Amygdala (tissue), 56 donors: ENCODE data around the gene IFI35.
A peak's percentile ranks its signal among the peaks of the same experiment; 100 is the strongest.

Experiments
- DNase-seq, 56 donors: peaks; one replicate each; lab custom pipeline; 2025; lab: John Stamatoyannopoulos, UW

IFI35 gene

DNA sequence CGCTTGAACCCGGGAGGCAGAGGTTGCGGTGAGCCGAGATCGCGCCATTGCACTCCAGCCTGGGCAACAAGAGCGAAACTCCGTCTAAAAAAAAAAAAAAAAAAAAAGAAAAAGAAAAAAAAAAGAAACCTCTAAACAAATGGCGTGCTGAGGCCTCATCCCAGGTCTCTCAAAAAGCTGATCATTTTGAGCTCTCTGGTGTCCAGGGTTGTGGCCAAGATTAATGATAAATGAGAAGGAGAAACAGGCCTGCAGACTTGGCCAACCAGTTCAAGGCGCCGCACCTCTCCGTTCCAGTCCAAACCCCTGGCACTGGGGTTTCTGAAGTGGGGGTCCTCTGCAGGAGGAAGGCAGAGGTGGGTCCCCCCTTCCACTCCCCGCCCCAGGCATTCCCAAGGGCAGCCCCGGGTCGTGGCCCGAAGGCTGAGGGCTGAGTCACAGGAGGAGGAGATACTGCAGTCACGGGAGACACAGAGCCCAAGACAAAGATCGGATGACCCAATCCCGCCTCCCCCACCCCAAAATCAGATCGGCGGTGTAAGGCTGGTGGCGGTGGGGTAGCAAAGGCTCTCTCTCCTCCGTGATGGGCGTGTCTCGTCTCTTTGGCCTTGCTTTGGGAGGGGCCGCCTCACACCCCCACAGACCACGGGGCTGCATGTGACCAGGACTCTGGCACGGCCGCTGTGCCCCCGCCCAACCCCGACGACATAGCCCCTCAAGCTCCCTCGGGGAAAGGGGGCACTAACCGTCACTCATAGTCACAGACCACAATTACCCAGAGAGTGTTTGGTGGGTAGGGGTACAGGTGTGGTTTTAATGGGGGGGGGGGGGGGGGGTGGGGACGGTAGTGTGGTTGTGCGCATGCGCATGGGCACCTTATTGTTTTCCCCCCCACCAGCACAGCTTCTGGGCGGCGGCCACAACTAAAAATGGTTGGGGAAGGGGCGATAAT lies 14.5 kb downstream of the IFI35 start:
- peak in 25 of 56 donors; percentile 19 to 74 (median 49) for DNase-seq

DNA sequence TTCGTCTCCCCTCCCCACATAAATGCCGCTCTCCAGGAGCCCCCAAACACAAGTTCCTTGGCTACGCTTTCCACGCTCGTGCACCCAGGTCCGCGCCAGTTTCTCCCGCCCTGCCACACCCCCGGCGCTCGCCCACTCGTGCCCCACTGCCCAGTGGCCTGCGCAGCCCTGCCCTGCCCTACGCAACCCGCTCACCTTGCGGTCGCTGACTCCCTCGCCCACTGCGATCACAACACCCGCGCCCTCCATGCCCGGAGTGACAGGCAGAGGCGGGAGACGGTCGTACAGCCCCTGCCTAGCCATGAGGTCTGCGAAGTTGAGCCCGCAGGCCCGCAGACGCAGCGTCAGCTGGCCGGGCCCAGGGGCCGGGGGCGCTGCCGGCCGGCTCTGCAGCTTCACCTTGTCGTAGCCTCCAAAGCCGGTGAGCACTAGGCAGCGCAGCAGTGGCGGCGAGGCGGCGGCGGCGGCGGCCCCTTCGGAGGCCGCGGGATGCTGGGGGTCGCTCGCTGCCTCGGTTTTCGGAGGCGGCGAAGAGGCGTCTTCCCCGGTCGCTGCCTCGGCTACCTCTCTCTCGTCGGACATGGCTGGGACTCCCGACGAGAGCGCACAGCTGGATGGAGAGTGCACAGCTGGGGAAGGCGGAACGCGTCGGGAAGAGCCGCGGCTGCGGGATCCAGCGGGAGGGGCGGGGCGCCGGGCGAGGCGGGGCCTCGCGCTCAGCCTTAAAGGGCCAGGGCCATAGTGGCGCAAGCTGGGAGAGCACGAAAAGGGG lies 15.3 kb downstream of the IFI35 start, which contains the start of gene VAT1:
TSS of gene VAT1 (minus strand) at position 645 of the 772 bp plus-strand sequence. CDS start at position 582, 63 bp downstream.
- DNase-seq: peak in 47 of 56 donors; percentile 19 to 78 (median 56)

DNA sequence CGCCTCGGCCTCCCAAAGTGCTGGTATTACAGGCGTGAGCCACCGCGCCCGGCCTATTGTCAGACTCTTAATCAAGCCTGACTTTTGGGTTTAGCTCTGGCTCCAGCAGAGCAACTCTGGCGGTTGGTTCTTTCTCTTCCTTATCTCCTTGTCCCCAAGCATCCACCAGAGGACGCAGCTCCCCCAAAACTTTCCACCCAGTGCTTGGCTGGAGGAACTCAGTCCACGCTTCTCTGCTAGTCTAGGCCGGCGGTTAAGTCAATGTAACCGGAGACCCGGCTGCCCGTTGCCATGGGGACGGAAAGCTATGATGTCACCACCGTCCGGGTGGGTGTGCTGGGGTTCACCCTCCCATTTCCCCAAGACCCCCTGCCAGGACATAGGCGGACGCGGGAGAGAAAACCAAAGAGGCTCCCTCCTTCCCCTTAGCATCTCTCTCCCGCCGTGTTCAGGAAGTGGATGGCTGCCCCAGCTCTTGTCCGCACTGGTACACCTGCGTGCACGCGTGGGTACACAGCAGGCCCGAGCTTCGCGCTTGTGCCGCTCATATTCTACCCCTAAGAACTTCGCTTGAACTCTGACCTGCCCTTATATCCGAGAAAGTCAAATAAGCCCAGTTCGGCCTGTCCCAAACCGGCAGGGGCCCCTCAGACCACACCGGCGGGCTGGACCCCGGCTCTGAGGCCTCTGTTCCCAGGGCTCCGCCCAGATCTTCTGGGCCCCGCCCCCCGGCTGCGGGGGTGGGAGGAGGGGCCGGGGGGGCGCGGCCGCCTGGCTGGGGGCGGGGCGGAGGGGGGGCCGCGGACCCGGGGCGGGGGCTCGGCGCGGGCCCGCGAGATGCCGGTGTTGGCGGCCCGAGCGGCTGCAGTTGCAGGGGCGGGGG lies 18.1 kb downstream of the IFI35 start, which contains the start of gene RND2:
TSS of gene RND2 (plus strand) at position 825 of the 883 bp plus-strand sequence. CDS start 117 bp downstream, outside the sequence.
- peak in 54 of 56 donors; percentile 26 to 92 (median 80) for DNase-seq

DNA sequence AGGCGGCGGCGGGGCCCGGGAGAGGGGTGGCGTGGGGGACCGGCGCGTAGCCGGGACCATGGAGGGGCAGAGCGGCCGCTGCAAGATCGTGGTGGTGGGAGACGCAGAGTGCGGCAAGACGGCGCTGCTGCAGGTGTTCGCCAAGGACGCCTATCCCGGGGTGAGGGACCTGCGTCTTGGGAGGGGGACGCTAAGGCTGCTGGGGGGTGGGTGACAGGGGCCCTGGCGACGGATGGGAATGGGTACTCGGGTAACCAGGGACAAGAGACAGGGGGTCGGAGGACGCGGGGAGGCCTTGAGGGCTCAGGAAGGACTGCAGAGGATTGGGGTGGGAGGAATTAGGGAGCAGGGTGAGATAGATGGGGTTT lies 18.7 kb downstream of the IFI35 start:
- DNase-seq: no peak

DNA sequence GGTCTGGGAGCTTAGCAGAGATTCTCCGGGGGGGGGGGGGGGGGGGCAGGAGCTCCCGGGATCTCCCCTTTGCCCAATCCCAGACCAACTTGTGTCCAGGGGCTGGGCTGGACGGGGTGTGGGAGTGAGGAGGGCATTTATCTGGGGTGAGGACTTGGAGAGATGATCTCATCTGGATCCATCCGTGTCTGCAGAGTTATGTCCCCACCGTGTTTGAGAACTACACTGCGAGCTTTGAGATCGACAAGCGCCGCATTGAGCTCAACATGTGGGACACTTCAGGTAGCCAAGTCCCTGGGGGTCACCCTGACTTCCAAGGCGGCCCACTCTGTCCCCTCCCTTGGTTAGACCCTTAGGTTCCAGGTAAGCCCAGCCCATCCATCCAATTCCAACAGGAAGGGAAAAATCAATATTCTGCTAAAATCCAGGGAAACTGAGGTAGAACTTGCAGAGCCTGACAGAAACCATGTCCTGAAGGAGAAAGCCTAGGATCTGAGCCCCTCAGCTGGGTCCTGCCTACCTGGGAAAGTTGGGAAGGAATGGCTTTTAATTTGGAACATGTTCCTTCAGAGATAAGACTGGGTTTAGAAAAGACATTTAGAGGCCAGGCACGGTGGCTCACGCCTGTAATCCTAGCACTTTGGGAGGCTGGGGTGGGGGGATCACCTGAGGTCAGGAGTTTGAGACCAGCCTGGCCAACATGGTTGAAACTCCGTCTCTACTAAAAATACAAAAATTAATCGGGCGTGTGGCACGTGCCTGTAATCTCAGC lies 19.4 kb downstream of the IFI35 start:
- no peak for DNase-seq

DNA sequence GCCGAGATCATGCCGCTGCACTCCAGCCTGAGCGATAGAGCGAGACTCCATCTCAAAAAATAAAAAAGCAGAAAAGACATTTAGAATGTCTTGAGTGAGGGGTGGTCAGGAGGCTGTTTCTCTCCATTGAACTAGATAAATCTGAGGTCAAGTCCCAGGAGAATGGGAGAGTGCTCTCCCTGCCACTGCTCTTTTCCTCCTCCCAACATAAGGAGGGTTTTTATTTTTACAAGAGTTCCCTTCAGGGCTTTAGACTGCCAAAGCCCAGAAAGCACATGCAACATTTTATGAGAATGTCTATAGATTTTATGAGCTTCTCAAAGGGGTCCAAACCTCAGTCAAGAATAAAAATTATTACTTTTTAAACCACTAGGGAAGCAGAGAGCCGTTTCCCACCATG lies 20.0 kb downstream of the IFI35 start:
- DNase-seq: no peak

DNA sequence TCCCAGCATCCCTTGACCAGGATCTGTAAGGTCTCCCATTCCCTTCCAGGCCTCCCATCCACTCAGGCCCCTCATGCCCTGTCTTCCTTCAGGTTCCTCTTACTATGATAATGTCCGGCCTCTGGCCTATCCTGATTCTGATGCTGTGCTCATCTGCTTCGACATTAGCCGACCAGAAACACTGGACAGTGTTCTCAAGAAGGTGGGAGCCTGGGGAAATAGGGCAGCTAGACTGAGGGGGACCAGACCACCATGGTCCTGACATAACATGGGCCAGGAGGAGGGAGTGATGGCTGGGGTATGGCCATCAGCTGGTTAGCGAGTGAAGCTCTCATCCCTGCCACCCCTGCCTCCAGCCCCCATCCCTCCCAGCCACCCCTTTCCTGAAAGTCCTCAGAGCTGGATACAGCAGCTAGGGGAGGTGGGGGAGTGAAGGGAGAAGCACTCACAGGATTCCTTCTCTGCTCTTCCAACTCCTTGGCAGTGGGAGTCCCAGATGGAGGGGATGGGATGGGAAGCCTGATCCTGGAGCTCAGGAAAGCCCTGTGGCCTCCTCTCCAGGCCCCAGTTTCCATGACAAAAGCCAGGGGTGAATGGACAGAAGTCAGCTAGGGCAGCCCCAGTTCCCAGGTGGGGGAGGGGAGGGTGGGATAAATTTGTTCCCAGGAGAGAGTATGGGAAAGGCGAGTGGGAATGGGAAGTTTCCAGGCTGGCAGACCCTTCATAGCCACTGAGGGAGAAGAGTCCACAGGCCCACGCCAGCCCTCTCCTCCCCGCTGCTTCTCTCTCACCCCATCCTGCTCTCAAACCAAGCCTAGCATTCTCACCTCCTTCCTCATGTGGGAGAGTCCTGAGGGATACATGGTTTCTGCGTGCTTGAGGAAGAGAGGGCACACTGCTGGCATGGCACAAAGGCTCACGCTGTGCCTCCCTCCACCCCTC lies 20.8 kb downstream of the IFI35 start:
- no peak for DNase-seq

DNA sequence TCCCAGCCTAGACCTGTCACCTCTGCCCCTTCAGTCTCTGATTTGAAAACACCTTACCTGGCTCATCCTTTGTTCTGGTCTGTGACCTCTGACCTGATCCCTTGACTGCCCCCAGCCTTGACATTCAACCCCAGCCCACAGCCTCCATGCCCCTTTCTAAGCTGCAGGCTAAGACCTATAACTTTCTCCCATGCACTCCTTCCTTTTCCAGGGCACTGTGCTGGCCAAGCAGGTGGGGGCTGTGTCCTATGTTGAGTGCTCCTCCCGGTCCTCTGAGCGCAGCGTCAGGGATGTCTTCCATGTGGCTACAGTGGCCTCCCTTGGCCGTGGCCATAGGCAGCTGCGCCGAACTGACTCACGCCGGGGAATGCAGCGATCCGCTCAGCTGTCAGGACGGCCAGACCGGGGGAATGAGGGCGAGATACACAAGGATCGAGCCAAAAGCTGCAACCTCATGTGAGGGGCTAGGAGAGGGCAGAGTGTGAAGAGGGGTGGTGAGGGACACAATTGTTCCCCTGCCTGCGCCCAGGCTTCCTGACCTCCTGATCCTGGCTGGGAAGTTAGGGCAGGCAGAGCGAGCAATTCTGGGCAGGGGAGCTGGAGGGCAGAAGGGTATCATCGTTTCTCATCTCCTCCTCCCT lies 21.8 kb downstream of the IFI35 start:
- DNase-seq: no peak

DNA sequence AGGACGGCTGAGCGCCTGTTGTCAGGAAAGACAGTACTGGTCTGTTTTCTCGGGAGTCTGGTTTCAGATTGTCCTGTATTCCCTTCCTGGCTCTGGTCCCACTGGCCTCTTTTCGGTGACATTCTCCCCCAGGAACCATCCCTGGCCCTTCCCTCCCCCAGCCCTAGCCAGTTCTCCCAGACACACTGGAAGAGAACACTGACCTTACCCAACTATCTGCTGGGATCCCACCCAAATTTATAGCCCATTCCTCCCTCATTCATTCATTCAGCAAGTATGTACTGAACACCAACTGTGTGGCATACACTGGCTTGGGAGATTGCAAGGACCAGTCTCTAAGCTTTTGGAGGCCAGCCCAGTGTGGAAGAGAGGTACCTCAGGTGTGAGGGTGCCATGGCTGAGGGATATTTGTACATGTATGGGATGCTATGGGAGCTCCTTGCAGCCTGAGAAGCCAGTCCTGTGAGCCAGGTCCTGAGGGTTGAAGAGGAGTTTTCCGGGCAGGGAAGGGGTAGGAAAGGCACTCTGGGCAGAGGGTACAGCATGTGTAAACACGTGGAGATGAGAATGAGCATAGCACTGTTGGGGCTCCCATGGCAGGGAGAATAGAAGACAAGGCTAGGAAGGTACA lies 23.7 kb downstream of the IFI35 start:
- peak in 11 of 56 donors; percentile 11 to 46 (median 17) for DNase-seq

DNA sequence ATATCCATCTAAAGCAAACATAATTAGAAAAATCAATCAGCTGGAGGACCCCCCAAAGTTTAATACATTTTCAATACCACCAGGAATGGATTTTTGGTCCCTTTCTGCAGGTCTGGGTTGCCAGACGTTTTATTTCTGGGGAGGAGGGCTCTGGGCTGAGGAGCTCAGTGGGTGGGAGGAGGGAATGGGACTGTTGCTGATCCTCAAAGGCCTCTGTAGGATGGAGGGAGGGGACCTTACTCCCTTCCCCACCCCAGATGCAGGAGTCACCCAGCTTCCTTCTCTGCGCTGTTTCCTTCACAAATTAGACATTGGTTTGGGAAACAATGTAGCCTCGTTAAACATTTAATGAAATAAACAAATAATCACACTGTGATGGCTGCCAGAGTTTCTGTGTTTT lies 25.1 kb downstream of the IFI35 start:
- DNase-seq: no peak

DNA sequence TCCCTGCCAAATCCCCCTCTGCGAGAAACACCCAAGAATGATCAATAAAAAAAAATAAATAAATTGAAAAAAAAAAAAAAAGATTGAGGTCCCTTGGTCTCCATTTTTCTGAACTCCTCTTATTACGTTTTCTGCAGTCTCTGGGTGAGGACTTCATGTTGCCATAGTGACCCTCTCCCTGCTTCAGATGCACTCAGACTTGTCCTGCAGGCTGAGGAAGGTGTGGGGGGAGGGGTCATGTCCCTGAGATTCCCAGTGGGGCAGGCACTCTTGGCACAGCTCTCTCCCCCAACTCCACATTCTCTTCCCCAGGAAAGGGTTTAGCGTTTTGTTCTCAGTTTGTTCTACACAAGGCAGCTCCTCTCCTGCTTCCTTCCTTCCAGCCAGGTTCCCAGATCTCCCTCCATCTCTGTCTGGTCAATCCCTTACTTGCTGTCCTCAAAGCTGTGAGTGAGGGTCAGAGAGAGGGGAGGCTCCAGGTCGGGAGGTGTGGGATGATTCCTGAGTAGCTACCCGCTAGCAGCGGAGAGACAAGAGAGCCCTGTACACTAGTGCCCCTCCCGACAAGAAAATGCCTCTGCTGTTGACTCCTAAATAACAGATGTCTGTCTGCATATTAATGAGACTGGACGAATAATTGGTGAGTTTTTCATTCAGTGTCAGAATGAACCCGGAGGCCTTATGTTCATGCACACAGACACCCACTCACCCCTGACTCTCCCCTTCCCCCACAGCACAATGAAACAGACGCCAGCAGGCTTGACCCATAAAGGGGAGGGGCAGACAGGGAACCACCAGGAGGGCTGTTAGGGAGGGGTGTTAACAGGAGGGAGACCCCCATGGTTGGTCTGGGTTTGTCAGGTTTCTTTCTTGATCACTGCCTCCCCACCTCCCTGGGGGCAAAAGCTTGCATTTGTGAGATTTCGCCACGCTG lies 27.6 kb downstream of the IFI35 start:
- DNase-seq: peak in 12 of 56 donors; percentile 6 to 45 (median 20)

DNA sequence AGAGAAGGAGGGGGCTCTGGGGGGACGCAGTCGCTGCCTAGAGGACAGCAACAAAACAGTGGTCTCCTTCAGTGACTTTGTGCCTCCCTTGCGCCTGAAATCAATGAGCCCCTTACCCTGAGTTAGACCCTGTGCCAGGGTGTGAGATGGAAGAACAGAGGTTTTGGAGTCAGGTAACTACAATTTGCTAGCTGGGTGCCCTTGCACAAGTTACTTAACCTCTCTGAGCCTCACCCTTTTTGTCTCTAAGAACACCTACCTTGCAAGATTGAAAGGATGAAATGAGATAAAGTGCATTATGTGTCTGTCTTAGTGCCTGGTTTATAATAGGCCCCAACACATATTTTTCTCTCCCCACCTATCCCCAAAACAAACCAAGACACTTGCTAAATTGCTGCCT lies 28.3 kb downstream of the IFI35 start:
- DNase-seq: no peak

DNA sequence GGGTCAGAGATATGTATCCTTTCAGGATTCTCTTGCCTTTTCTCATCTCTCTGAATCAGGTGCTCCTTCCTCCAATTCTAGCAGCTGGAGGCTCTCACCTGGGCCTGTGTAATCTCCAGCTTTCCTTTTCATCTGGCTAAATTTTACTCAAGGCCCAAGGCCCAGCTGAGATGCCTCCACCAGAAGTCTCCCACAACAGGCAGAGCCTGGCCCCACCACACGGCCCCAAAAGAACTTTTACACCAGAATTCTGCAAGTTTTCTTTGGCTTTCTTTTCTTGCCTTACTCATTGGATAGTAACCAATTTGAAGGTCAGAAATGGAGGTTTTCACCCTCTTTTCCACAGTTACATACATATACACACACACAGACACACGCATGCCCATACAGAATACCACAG lies 33.1 kb downstream of the IFI35 start:
- no peak for DNase-seq

DNA sequence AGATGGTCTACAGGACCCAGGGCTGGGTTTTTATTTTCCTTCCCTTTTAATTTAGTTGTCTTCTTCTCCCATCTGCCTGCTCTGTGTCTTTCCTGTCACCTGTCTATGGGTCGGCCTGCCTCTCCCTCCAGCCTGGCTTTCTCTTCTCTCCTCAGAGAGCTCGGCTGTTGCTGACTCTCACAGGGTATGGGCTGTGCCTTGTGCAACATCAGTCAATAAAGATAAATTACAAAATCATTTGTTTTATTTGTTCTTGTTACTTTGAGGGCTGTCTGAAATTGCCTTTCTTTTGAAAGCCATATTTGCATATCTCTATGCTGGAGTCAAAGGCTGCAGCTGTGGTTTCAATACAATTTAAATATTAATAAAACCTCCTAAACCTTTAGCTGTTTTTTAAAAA lies 34.1 kb downstream of the IFI35 start:
- DNase-seq: no peak

DNA sequence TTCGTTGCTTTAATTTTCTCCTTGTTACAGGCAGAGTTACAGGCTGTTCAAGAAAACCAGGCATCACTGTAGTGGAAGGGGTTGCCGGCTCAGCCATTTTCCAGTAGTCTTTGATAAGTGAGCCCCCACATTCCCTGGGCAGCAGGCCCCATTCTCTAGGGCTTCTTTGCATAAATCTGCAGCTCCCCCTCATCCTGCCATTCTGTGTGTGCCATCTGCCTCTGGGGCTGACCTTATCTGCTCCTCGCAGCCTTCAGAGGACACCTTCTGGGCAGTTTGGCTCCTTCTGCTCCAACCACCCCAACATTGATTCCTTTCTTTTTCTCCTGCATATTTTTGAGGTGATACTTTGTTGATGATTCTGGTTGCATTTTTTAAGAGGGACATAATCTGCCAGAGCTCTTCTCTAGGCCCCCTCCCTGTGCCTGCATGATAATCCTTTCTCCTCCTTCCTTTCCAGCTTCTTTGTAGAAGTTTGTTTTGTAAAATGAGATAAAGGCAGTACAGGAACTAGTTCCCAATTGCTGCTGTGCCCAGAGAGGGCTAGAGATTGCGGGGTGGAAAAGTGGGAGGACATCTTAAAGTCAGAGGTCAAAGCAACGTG lies 35.5 kb downstream of the IFI35 start:
- no peak for DNase-seq

DNA sequence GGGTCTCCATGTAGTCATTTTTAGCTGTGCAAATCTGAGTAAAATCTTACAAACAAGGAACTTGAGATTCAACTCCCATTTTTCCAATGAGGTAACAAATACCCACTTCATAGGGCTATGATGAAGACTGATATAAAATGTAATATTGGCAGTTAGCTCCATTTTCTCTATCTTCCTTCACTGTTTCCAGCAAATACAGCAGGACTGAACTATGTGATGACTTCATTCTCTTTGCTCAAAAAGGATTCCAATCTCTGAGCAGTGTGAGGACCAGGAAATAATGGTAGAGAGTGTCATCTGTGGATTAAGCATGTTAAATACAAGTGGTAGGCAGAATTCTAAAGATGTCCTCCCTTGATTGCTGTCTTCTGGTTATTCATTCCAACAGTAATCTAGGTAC lies 36.7 kb downstream of the IFI35 start:
- no peak for DNase-seq
